HEK293T (cell line): ENCODE measurements around the gene RING1.

Source experiments
- CTCF ChIA-PET: fragments of 350-600 bp; formaldehyde crosslinking; extraction: SDS; loops from one replicate; lab custom pipeline; 2021; ENCODE audit warnings: antibody characterized with exemption, inconsistent platforms; lab: Yijun Ruan, JAX
- POLR2A ChIA-PET: fragments of 350-600 bp; formaldehyde crosslinking; extraction: SDS; loops from one replicate; lab custom pipeline; 2020; ENCODE audit warnings: antibody characterized with exemption, inconsistent platforms; lab: Yijun Ruan, JAX
- DNase-seq: peaks from one replicate; pipeline ENCODE4 v3.0.0; 2012; ENCODE audit warnings: mixed read lengths; ENCODE audit errors: extremely low spot score
- ARNT ChIP-seq: fragments of 450-650 bp; IDR thresholded peaks from 2 replicates; pipeline ENCODE4 v1.6.1; 2017; ENCODE audit warnings: mild to moderate bottlenecking
- BHLHE40 ChIP-seq: fragments of 450-650 bp; IDR thresholded peaks from 2 replicates; pipeline ENCODE4 v1.6.1; 2016; ENCODE audit warnings: mild to moderate bottlenecking, moderate library complexity, borderline replicate concordance
- CTBP1 ChIP-seq: fragments of 450-650 bp; IDR thresholded peaks from 2 replicates; pipeline ENCODE4 v1.6.1; 2016; ENCODE audit warnings: borderline replicate concordance
- ELF4 ChIP-seq: fragments of 450-650 bp; IDR thresholded peaks from 2 replicates; pipeline ENCODE4 v1.6.1; 2017; ENCODE audit warnings: antibody characterized with exemption
- FOXA1 ChIP-seq: fragments of 450-650 bp; IDR thresholded peaks from 2 replicates; pipeline ENCODE4 v1.6.1; 2016; ENCODE audit warnings: mild to moderate bottlenecking
- FOXK2 ChIP-seq: fragments of 450-650 bp; IDR thresholded peaks from 2 replicates; pipeline ENCODE4 v1.6.1; 2016; ENCODE audit warnings: mild to moderate bottlenecking
- FOXM1 ChIP-seq: fragments of 450-650 bp; IDR thresholded peaks from 2 replicates; pipeline ENCODE4 v1.6.1; 2017; ENCODE audit warnings: mild to moderate bottlenecking, borderline replicate concordance
- HDGF ChIP-seq: fragments of 450-650 bp; IDR thresholded peaks from 2 replicates; pipeline ENCODE4 v1.6.1; 2017; ENCODE audit warnings: antibody characterized with exemption, borderline replicate concordance
- L3MBTL2 ChIP-seq: fragments of 450-650 bp; conservative IDR thresholded peaks from 2 replicates; pipeline ENCODE4 v1.6.1; 2016; ENCODE audit warnings: mild to moderate bottlenecking
- LEF1 ChIP-seq: fragments of 450-650 bp; IDR thresholded peaks from 2 replicates; pipeline ENCODE4 v1.6.1; 2017; ENCODE audit warnings: mild to moderate bottlenecking, borderline replicate concordance
- NFRKB ChIP-seq: fragments of 450-650 bp; IDR thresholded peaks from 2 replicates; pipeline ENCODE4 v1.6.1; 2016; ENCODE audit warnings: mild to moderate bottlenecking, moderate library complexity
- SP1 ChIP-seq: fragments of 450-650 bp; IDR thresholded peaks from 2 replicates; pipeline ENCODE4 v1.6.1; 2017
- SUZ12 ChIP-seq: fragments of 450-650 bp; IDR thresholded peaks from 2 replicates; pipeline ENCODE4 v1.6.1; 2016; ENCODE audit warnings: mild to moderate bottlenecking
- TARDBP ChIP-seq: fragments of 450-650 bp; IDR thresholded peaks from 2 replicates; pipeline ENCODE4 v1.6.1; 2016
- ZNF384 ChIP-seq: fragments of 450-650 bp; IDR thresholded peaks from 2 replicates; pipeline ENCODE4 v1.6.1; 2016
- TF ChIP-seq, protein P1 (sequence below): fragments of 450-650 bp; IDR thresholded peaks from 2 replicates; pipeline ENCODE4 v1.6.1; 2016

The RING1 gene

DNA sequence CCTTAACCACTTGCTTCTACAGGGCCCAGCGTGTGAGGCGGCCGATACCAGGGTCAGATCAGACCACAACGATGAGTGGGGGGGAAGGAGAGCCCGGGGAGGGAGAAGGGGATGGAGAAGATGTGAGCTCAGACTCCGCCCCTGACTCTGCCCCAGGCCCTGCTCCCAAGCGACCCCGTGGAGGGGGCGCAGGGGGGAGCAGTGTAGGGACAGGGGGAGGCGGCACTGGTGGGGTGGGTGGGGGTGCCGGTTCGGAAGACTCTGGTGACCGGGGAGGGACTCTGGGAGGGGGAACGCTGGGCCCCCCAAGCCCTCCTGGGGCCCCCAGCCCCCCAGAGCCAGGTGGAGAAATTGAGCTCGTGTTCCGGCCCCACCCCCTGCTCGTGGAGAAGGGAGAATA lies 2.8 kb downstream of the RING1 start:
- TF ChIP-seq, protein P1, sequence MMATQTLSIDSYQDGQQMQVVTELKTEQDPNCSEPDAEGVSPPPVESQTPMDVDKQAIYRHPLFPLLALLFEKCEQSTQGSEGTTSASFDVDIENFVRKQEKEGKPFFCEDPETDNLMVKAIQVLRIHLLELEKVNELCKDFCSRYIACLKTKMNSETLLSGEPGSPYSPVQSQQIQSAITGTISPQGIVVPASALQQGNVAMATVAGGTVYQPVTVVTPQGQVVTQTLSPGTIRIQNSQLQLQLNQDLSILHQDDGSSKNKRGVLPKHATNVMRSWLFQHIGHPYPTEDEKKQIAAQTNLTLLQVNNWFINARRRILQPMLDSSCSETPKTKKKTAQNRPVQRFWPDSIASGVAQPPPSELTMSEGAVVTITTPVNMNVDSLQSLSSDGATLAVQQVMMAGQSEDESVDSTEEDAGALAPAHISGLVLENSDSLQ: no peak
- CTCF ChIA-PET: interaction anchor here (1.4 kb wide), 1 partner anchor 38 kb away, joined by 5 read pairs; no protein-coding TSS in a partner anchor
- POLR2A ChIA-PET: interaction anchor here (1.0 to 5.8 kb wide), 4 partner anchors 15 to 37 kb away, joined by 3 to 64 read pairs (median 5); no protein-coding TSS in a partner anchor
- no peak for DNase-seq

GRCh38 chr6:33211666-33212422 lies 3.5 kb downstream of the RING1 start:
- ChIA-PET CTCF (interaction anchor here (1.4 kb wide), 1 partner anchor 37 kb away, joined by 5 read pairs; no protein-coding TSS in a partner anchor), POLR2A (interaction anchor here (1.1 to 5.8 kb wide), 2 partner anchors 24 to 37 kb away, joined by 7 to 64 read pairs; no protein-coding TSS in a partner anchor)

DNA sequence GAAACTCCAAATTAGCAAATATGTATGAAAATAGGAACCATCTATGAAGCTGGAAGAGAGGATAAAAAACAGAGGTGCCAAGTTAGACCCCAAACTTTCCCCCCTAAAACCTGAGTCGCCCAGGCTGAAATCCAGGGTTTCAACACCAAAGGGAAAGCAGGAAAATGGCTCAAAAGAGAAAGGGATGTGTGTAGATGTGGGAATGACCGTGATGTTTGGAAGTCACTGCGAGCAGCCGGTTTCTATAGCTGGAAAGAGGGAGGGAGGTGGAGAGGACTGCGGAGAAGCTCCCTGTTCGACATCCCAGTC lies 4.5 kb downstream of the RING1 start:
- CTCF ChIA-PET: no interaction called here
- no peak for DNase-seq
- POLR2A ChIA-PET: no interaction called here
- TF ChIP-seq FOXK2 (no peak), L3MBTL2 (no peak), HDGF (no peak), FOXM1 (no peak), CTBP1 (no peak), BHLHE40 (no peak), LEF1 (no peak), NFRKB (no peak), ARNT (no peak), TARDBP (no peak), SUZ12 (no peak), ZNF384 (no peak), ELF4 (no peak), SP1 (no peak), FOXA1 (no peak)
- TF ChIP-seq, protein P1: no peak

More at GRCh38 chr6:33211666-33212422, 3.5 kb downstream of the RING1 start:
- no peak for DNase-seq
- no peak for TF ChIP-seq TARDBP
- no peak for TF ChIP-seq NFRKB
- TF ChIP-seq BHLHE40: no peak
- TF ChIP-seq, protein P1: no peak
- no peak for TF ChIP-seq LEF1
- no peak for TF ChIP-seq HDGF
- TF ChIP-seq ELF4: no peak
- no peak for TF ChIP-seq L3MBTL2
- no peak for TF ChIP-seq FOXA1
- TF ChIP-seq FOXK2: no peak
- TF ChIP-seq SUZ12: no peak
- no peak for TF ChIP-seq FOXM1
- no peak for TF ChIP-seq CTBP1
- TF ChIP-seq ARNT: no peak
- TF ChIP-seq ZNF384: no peak
- no peak for TF ChIP-seq SP1

DNA sequence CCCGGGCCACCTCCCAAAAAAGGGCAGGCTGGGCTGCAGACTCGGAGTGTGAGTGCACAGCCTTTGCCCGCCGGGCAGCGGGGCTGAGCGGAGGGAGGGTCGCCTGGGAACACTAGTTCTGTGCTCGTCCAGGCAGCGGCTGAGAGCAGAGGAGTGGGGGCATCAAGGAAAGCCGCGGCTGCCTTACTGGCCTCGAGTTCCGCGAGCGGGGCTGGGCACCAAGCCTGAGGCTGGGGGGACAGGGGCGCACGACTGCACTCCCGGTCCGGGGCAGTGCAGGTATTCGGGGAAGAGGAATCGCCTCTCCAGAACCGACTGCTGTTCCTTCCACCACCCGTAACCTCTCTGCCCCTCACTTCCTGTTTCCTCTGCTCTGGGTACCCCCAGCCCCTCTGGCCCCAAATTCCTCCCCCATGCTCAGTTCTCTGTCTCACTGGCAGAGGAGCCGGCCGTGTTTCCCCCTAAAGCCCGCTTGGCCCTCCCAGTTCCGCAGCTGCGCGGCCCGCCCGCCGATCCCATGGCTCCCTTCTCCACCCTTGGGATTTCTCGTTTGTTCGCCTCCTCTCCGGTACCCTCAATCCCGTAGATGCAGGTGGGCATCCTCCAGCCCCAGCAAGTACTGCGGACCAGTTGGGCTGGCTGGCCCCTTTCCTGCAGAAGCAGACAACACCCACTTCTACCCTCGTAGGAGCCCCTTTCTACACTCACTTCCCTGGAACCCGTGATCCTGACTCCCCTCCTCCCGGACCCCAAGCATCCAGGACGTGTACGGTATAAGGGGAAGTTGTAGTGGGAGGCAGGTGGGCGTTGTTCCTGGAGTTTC lies 5.1 kb downstream of the RING1 start:
- no peak for TF ChIP-seq SUZ12
- no peak for TF ChIP-seq BHLHE40
- TF ChIP-seq ELF4: no peak
- no peak for TF ChIP-seq NFRKB
- no peak for TF ChIP-seq FOXK2
- TF ChIP-seq ARNT: no peak
- TF ChIP-seq, protein P1: no peak
- TF ChIP-seq CTBP1: no peak
- DNase-seq: no peak
- CTCF ChIA-PET: no interaction called here
- POLR2A ChIA-PET: no interaction called here

- no peak for DNase-seq
- TF ChIP-seq TARDBP (no peak), L3MBTL2 (no peak), SP1 (no peak), CTBP1 (no peak), LEF1 (no peak), ZNF384 (no peak), FOXM1 (no peak), ARNT (no peak), HDGF (no peak), BHLHE40 (no peak), FOXA1 (no peak), SUZ12 (no peak)
- TF ChIP-seq, protein P1: no peak
- POLR2A ChIA-PET: no interaction called here
- CTCF ChIA-PET: no interaction called here
Observed at GRCh38 chr6:33213989-33214335, 5.7 kb downstream of the RING1 start.
